GM23338 (cell line): ENCODE data around the gene ATP9A. TPM values are rescaled to one million over a fixed set of nuclear protein-coding genes. Genes with fewer than 3 reads are reported as not detected.

ENCODE experiments used
- ATAC-seq: fragments of 200-7000 bp; cut with Tn5 transposase; 3 replicates; pipeline ENCODE4 v1.9.1; 2020
- DNase-seq: peaks from one replicate; pipeline ENCODE4 v3.0.0-alpha.2; 2015; ENCODE audit warnings: low spot score
- H2AFZ ChIP-seq: fragments of 200-600 bp; sonication (generic); 2 replicates; pipeline ENCODE4 v1.8.0; 2016; ENCODE audit warnings: antibody characterized with exemption, mild to moderate bottlenecking, moderate library complexity
- H3F3A ChIP-seq: fragments of 200-600 bp; sonication (generic); replicated peaks from 2 replicates; pipeline ENCODE4 v1.8.0; 2017; ENCODE audit warnings: antibody characterized with exemption, mixed run types, low read depth
- H3K27ac ChIP-seq: fragments of 200-600 bp; sonication (generic); 2 replicates; pipeline ENCODE4 v1.6.1; 2016; ENCODE audit warnings: low read depth
- H3K27me3 ChIP-seq: fragments of 200-600 bp; sonication (generic); 2 replicates; pipeline ENCODE4 v1.8.0; 2016; ENCODE audit warnings: mild to moderate bottlenecking, mixed run types, moderate library complexity; ENCODE audit not compliant: insufficient read depth
- H3K36me3 ChIP-seq: fragments of 200-600 bp; sonication (generic); 2 replicates; pipeline ENCODE4 v1.8.0; 2016; ENCODE audit warnings: mild to moderate bottlenecking; ENCODE audit not compliant: insufficient read depth
- H3K4me1 ChIP-seq: fragments of 200-600 bp; sonication (generic); 2 replicates; pipeline ENCODE4 v1.8.0; 2016; ENCODE audit warnings: mild to moderate bottlenecking, moderate library complexity; ENCODE audit not compliant: insufficient read depth
- H3K4me2 ChIP-seq: fragments of 200-600 bp; sonication (generic); 2 replicates; pipeline ENCODE4 v1.7.1; 2017; ENCODE audit warnings: mixed run types
- H3K4me3 ChIP-seq: fragments of 200-600 bp; sonication (generic); 2 replicates; pipeline ENCODE4 v1.6.1; 2016; ENCODE audit warnings: mixed run types
- H3K79me2 ChIP-seq: fragments of 200-600 bp; sonication (generic); replicated peaks from 2 replicates; pipeline ENCODE4 v1.8.0; 2017; ENCODE audit warnings: mild to moderate bottlenecking; ENCODE audit not compliant: insufficient read depth
- H3K9me2 ChIP-seq: fragments of 200-600 bp; sonication (generic); 2 replicates; pipeline ENCODE4 v1.8.0; 2017; ENCODE audit not compliant: insufficient read depth
- H4K20me1 ChIP-seq: fragments of 200-600 bp; sonication (generic); replicated peaks from 2 replicates; pipeline ENCODE4 v1.8.0; 2017; ENCODE audit warnings: mild to moderate bottlenecking; ENCODE audit not compliant: insufficient read depth
- H3K27ac Mint-ChIP-seq: 2 replicates; pipeline ENCODE4 v1.8.0; 2020; ENCODE audit warnings: inconsistent platforms, mild to moderate bottlenecking, moderate library complexity, mixed read lengths
- H3K27me3 Mint-ChIP-seq: 3 replicates; pipeline ENCODE4 v1.8.0; 2022; ENCODE audit warnings: low read depth, mild to moderate bottlenecking, moderate library complexity, mixed read lengths, inconsistent platforms; ENCODE audit not compliant: insufficient read depth, poor library complexity
- H3K36me3 Mint-ChIP-seq: 3 replicates; pipeline ENCODE4 v1.8.0; 2021; ENCODE audit warnings: low read depth, mild to moderate bottlenecking, inconsistent platforms, moderate library complexity, mixed read lengths
- H3K4me1 Mint-ChIP-seq: 3 replicates; pipeline ENCODE4 v1.8.0; 2020; ENCODE audit warnings: mild to moderate bottlenecking, inconsistent platforms, mixed read lengths
- H3K4me3 Mint-ChIP-seq: 3 replicates; pipeline ENCODE4 v1.8.0; 2021; ENCODE audit warnings: moderate library complexity, mild to moderate bottlenecking, inconsistent platforms, mixed read lengths
- H3K9me3 Mint-ChIP-seq: 3 replicates; pipeline ENCODE4 v1.8.0; 2020; ENCODE audit warnings: moderate library complexity, mild to moderate bottlenecking, inconsistent platforms, mixed read lengths
- CREB1 ChIP-seq: fragments of 250-450 bp; sonication (Bioruptor Pico); IDR thresholded peaks from 2 replicates; pipeline ENCODE4 v1.5.0; 2020; ENCODE audit warnings: low read depth, mild to moderate bottlenecking, moderate library complexity
- EZH2phosphoT487 ChIP-seq: fragments of 200-600 bp; sonication (generic); IDR thresholded peaks from one replicate; pipeline ENCODE4 v1.8.1; 2018; ENCODE audit warnings: antibody characterized with exemption; ENCODE audit not compliant: unreplicated experiment
- JUNB ChIP-seq: IDR thresholded peaks from one replicate; pipeline ENCODE4 v1.6.1; 2016; ENCODE audit warnings: antibody characterized with exemption; ENCODE audit not compliant: unreplicated experiment
- POLR2AphosphoS5 ChIP-seq: IDR thresholded peaks from 2 replicates; pipeline ENCODE4 v1.6.1; 2016; ENCODE audit warnings: antibody characterized with exemption, low read depth
- STAT1 ChIP-seq: IDR thresholded peaks from one replicate; pipeline ENCODE4 v1.6.1; 2016; ENCODE audit warnings: antibody characterized with exemption; ENCODE audit not compliant: unreplicated experiment
- ZNF114 ChIP-seq: fragments of 250-450 bp; sonication (Bioruptor Pico); IDR thresholded peaks from 2 replicates; pipeline ENCODE4 v1.5.0; 2020; ENCODE audit warnings: mild to moderate bottlenecking, moderate library complexity
- ZNF331 ChIP-seq: fragments of 250-450 bp; sonication (Bioruptor Pico); IDR thresholded peaks from 2 replicates; pipeline ENCODE4 v1.5.0; 2020; ENCODE audit warnings: low read depth, mild to moderate bottlenecking, moderate library complexity
- polyA plus RNA-seq: library from polyadenylated mRNA; unstranded; fragments of >200 nt; fragmentation: Nextera tagmentation; extraction: Ambion mirVana; gene quantifications from 2 replicates; pipeline ENCODE4 v1.2.1, GENCODE V29; 2016
- total RNA-seq: library from RNA; depleted of rRNA; stranded (reverse); fragments of >200 nt; shearing (Covaris generic); gene quantifications from 2 replicates; pipeline ENCODE4 v1.2.3, GENCODE V29; 2014
- TF ChIP-seq, protein P1 (sequence below), 2 experiments: fragments of 200-600 bp in 1 of 2; sonication (generic) in 1 of 2; conservative IDR thresholded peaks; 2 replicates each; pipeline versions ENCODE4 v1.5.1 to v1.6.1; 2016 to 2017; ENCODE audit warnings: antibody characterized with exemption in 2 of 2, low read depth in 2 of 2, mild to moderate bottlenecking in 2 of 2, moderate library complexity in 1 of 2
- TF ChIP-seq, protein P2 (sequence below): IDR thresholded peaks from one replicate; pipeline ENCODE4 v1.6.1; 2018; ENCODE audit warnings: antibody characterized with exemption; ENCODE audit not compliant: unreplicated experiment
- TF ChIP-seq, protein P3 (sequence below): IDR thresholded peaks from 2 replicates; pipeline ENCODE4 v1.6.1; 2016; ENCODE audit warnings: antibody characterized with exemption

Gene ATP9A
- total and polyA plus RNA-seq, 2 experiments from 2014 or later: 0.94 to 5.9 TPM

DNA sequence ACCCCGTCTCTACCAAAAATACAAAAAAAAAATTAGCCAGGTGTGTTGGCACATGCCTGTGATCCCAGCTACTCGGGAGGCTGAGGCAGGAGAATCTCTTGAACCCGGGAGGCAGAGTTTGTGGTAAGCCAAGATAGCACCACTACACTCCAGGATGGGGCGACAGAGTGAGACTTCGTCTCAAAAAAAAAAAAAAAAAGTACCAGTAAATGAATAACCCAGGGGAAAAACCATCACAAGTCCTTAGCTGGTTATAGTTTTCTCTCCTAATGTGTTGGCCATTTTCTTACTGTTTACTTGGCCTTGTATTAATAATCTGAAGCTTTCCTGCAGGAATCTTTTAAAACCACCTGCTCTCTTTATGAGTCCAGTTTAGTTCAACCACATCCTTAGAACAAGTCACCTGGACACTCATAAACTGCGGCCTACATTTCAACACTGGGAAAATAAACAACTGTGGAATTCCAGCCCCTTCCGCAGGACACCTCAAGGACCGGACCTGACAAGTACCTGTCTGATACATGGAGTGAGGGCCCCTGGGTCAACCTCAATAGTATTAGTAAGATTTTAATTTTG lies 102.6 kb downstream of the ATP9A start (continued):
- no peak for TF ChIP-seq JUNB
- TF ChIP-seq, protein P1, sequence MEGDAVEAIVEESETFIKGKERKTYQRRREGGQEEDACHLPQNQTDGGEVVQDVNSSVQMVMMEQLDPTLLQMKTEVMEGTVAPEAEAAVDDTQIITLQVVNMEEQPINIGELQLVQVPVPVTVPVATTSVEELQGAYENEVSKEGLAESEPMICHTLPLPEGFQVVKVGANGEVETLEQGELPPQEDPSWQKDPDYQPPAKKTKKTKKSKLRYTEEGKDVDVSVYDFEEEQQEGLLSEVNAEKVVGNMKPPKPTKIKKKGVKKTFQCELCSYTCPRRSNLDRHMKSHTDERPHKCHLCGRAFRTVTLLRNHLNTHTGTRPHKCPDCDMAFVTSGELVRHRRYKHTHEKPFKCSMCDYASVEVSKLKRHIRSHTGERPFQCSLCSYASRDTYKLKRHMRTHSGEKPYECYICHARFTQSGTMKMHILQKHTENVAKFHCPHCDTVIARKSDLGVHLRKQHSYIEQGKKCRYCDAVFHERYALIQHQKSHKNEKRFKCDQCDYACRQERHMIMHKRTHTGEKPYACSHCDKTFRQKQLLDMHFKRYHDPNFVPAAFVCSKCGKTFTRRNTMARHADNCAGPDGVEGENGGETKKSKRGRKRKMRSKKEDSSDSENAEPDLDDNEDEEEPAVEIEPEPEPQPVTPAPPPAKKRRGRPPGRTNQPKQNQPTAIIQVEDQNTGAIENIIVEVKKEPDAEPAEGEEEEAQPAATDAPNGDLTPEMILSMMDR (conservative IDR thresholded peaks at IDR 0.05; ENCODE audit: low read depth in 2 of 2): no peak
- TF ChIP-seq, protein P2, sequence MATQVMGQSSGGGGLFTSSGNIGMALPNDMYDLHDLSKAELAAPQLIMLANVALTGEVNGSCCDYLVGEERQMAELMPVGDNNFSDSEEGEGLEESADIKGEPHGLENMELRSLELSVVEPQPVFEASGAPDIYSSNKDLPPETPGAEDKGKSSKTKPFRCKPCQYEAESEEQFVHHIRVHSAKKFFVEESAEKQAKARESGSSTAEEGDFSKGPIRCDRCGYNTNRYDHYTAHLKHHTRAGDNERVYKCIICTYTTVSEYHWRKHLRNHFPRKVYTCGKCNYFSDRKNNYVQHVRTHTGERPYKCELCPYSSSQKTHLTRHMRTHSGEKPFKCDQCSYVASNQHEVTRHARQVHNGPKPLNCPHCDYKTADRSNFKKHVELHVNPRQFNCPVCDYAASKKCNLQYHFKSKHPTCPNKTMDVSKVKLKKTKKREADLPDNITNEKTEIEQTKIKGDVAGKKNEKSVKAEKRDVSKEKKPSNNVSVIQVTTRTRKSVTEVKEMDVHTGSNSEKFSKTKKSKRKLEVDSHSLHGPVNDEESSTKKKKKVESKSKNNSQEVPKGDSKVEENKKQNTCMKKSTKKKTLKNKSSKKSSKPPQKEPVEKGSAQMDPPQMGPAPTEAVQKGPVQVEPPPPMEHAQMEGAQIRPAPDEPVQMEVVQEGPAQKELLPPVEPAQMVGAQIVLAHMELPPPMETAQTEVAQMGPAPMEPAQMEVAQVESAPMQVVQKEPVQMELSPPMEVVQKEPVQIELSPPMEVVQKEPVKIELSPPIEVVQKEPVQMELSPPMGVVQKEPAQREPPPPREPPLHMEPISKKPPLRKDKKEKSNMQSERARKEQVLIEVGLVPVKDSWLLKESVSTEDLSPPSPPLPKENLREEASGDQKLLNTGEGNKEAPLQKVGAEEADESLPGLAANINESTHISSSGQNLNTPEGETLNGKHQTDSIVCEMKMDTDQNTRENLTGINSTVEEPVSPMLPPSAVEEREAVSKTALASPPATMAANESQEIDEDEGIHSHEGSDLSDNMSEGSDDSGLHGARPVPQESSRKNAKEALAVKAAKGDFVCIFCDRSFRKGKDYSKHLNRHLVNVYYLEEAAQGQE: no peak
- TF ChIP-seq POLR2AphosphoS5: no peak
- TF ChIP-seq ZNF331: no peak
- TF ChIP-seq ZNF114 (CRISPR knock-in tag): no peak
- TF ChIP-seq STAT1: no peak
- TF ChIP-seq EZH2phosphoT487: no peak
- TF ChIP-seq CREB1: no peak

DNA sequence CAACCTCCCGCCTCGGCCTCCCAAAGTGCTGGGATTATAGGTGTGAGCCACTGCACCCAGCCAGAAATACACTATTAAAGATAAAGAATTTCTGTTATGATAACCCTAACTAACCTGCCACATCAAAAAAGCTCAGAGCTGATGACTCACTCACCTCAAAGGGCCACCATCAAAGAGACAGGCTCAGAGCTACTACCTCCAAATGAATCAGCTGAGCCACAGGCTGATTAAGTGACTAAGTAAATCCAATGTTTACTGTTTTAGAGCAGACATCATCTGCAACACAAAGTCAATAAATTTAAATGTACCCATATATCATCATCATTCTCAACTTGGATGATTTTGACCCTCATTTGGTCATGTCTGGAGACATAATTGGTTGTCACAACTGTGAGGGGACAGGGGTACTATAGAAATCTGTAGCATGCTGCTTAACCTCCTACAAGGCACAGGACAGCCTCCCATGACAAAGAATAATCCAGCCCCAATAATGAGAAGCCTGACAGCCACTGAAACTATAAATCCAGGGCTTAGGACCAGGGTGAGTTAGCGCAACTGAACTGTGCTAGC lies 106.5 kb downstream of the ATP9A start:
- H3K4me2 ChIP-seq: no peak overlapping the region
- H3F3A ChIP-seq: peaks cover 4% of the 10 kb centered on the region; the same call in 1 of the 2 replicates
- H3K27me3 ChIP-seq: no peaks in the 10 kb centered on the region
- Mint-ChIP-seq H3K27me3 (peaks cover 2% of the 10 kb centered on the region), H3K9me3 (no peaks in the 10 kb centered on the region), H3K36me3 (no peaks in the 10 kb centered on the region), H3K4me3 (no peak overlapping the region), H3K27ac (peak overlapping the region; percentile 75), H3K4me1 (peaks cover 29% of the 10 kb centered on the region)
- H3K27ac ChIP-seq: no peak overlapping the region; the same call in 1 of the 2 replicates
- H3K4me1 ChIP-seq: peaks cover 22% of the 10 kb centered on the region
- H3K79me2 ChIP-seq: no peaks in the 10 kb centered on the region
- DNase-seq (no peak), ATAC-seq (no peak)
- no peaks in the 10 kb centered on the region for H3K36me3 ChIP-seq
- no peak overlapping the region for H3K4me3 ChIP-seq
- H2AFZ ChIP-seq: no peak overlapping the region
- TF ChIP-seq, protein P3, sequence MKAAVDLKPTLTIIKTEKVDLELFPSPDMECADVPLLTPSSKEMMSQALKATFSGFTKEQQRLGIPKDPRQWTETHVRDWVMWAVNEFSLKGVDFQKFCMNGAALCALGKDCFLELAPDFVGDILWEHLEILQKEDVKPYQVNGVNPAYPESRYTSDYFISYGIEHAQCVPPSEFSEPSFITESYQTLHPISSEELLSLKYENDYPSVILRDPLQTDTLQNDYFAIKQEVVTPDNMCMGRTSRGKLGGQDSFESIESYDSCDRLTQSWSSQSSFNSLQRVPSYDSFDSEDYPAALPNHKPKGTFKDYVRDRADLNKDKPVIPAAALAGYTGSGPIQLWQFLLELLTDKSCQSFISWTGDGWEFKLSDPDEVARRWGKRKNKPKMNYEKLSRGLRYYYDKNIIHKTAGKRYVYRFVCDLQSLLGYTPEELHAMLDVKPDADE: no peak
- no peaks in the 10 kb centered on the region for H3K9me2 ChIP-seq
- H4K20me1 ChIP-seq: no peaks in the 10 kb centered on the region
